Mesenchymal stem cell (in vitro differentiated cells and primary cell): ENCODE measurements around the gene CDKL5.
A peak's percentile ranks its signal among the peaks of the same experiment; 100 is the strongest.

ENCODE experiments used
- DNase-seq: peaks from one replicate; pipeline ENCODE4 v3.0.0-alpha.2; 2013
- H2AFZ ChIP-seq: one replicate; pipeline ENCODE4 v1.6.1; 2013; ENCODE audit warnings: low read depth, mild to moderate bottlenecking, control low read depth, inconsistent platforms, low read length, moderate library complexity
- H2AK5ac ChIP-seq: 2 replicates; pipeline ENCODE4 v1.6.1; 2013; ENCODE audit warnings: low read length, moderate library complexity, mild to moderate bottlenecking, inconsistent platforms; ENCODE audit not compliant: severe bottlenecking
- H2BK120ac ChIP-seq: one replicate; pipeline ENCODE4 v1.6.1; 2013; ENCODE audit warnings: low read depth, mild to moderate bottlenecking, inconsistent platforms, low read length, moderate library complexity
- H2BK12ac ChIP-seq, 2 experiments: one replicate each; pipeline ENCODE4 v1.6.1; 2013; ENCODE audit warnings: inconsistent platforms in 2 of 2, low read length in 2 of 2, mild to moderate bottlenecking in 2 of 2, moderate library complexity in 2 of 2, control low read depth in 1 of 2
- H2BK15ac ChIP-seq: one replicate; pipeline ENCODE4 v1.6.1; 2013; ENCODE audit warnings: mild to moderate bottlenecking, low read depth, inconsistent platforms; ENCODE audit not compliant: poor library complexity, severe bottlenecking
- H2BK5ac ChIP-seq: 2 replicates; pipeline ENCODE4 v1.6.1; 2013; ENCODE audit warnings: low read depth, mild to moderate bottlenecking, low read length, control low read depth, inconsistent platforms; ENCODE audit not compliant: poor library complexity, severe bottlenecking
- H3K14ac ChIP-seq, 2 experiments: one replicate each; pipeline ENCODE4 v1.6.1; 2013; ENCODE audit warnings: inconsistent platforms in 2 of 2, low read length in 2 of 2, control low read depth in 1 of 2, mild to moderate bottlenecking in 1 of 2, moderate library complexity in 1 of 2
- H3K18ac ChIP-seq, 2 experiments: one replicate each; pipeline ENCODE4 v1.6.1; 2013; ENCODE audit warnings: inconsistent platforms in 2 of 2, low read length in 2 of 2, control low read depth in 1 of 2, low read depth in 1 of 2, mild to moderate bottlenecking in 1 of 2
- H3K23ac ChIP-seq, 2 experiments: one replicate each; pipeline ENCODE4 v1.6.1; 2013; ENCODE audit warnings: inconsistent platforms in 2 of 2, low read length in 2 of 2, mild to moderate bottlenecking in 2 of 2, moderate library complexity in 2 of 2, control low read depth in 1 of 2
- H3K27ac ChIP-seq: 2 replicates; pipeline ENCODE4 v1.5.1; 2013; ENCODE audit warnings: mild to moderate bottlenecking, moderate library complexity, low read length, control low read depth, inconsistent platforms; ENCODE audit not compliant: poor library complexity, severe bottlenecking
- H3K27me3 ChIP-seq, 2 experiments: 2 replicates each; pipeline versions ENCODE4 v1.6.1 to v1.7.0; 2013; ENCODE audit warnings: low read length in 2 of 2, mild to moderate bottlenecking in 2 of 2, moderate library complexity in 2 of 2, control low read depth in 1 of 2, inconsistent platforms in 1 of 2; ENCODE audit not compliant: control insufficient read depth in 1 of 2, insufficient read depth in 1 of 2
- H3K36me3 ChIP-seq, 2 experiments: 2 replicates each; pipeline versions ENCODE4 v1.6.1 to v1.7.0; 2013; ENCODE audit warnings: low read length in 2 of 2, control low read depth in 1 of 2, inconsistent platforms in 1 of 2, low read depth in 1 of 2, mild to moderate bottlenecking in 1 of 2; ENCODE audit not compliant: insufficient read depth in 2 of 2, control insufficient read depth in 1 of 2
- H3K4ac ChIP-seq, 2 experiments: one replicate each; pipeline ENCODE4 v1.6.1; 2013; ENCODE audit warnings: inconsistent platforms in 2 of 2, low read length in 2 of 2, mild to moderate bottlenecking in 2 of 2, moderate library complexity in 2 of 2, control low read depth in 1 of 2, low read depth in 1 of 2
- H3K4me1 ChIP-seq: 2 replicates; pipeline ENCODE4 v1.6.1; 2013; ENCODE audit warnings: low read depth, low read length, control low read depth; ENCODE audit not compliant: control insufficient read depth, insufficient read depth
- H3K4me2 ChIP-seq: 2 replicates; pipeline ENCODE4 v1.6.1; 2013; ENCODE audit warnings: low read length, mild to moderate bottlenecking, inconsistent platforms; ENCODE audit not compliant: poor library complexity, severe bottlenecking
- H3K4me3 ChIP-seq, 2 experiments: 2 replicates each; pipeline versions ENCODE4 v1.5.1 to v1.7.0; 2013; ENCODE audit warnings: low read length in 2 of 2, mild to moderate bottlenecking in 2 of 2, control low read depth in 1 of 2, low read depth in 1 of 2; ENCODE audit not compliant: insufficient read depth in 1 of 2
- H3K79me1 ChIP-seq: replicated peaks from 2 replicates; pipeline ENCODE4 v1.6.1; 2013; ENCODE audit warnings: mild to moderate bottlenecking, control low read depth, low read length, inconsistent platforms; ENCODE audit not compliant: poor library complexity, severe bottlenecking
- H3K9ac ChIP-seq: 2 replicates; pipeline ENCODE4 v1.7.0; 2013; ENCODE audit warnings: mild to moderate bottlenecking, low read length, moderate library complexity
- H3K9me3 ChIP-seq: 2 replicates; pipeline ENCODE4 v1.7.0; 2013; ENCODE audit warnings: mild to moderate bottlenecking, low read length; ENCODE audit not compliant: control insufficient read depth
- H4K8ac ChIP-seq: one replicate; pipeline ENCODE4 v1.6.1; 2013; ENCODE audit warnings: inconsistent platforms, mild to moderate bottlenecking, low read length, moderate library complexity
- H4K91ac ChIP-seq: one replicate; pipeline ENCODE4 v1.6.1; 2013; ENCODE audit warnings: mild to moderate bottlenecking, low read length, inconsistent platforms
- WGBS: methylation state at CpG from one replicate; pipeline ENCODE4 v1.1.7; 2013; ENCODE audit warnings: mixed read lengths; 5-methylcytosine and 5-hydroxymethylcytosine counted together

Gene CDKL5

DNA sequence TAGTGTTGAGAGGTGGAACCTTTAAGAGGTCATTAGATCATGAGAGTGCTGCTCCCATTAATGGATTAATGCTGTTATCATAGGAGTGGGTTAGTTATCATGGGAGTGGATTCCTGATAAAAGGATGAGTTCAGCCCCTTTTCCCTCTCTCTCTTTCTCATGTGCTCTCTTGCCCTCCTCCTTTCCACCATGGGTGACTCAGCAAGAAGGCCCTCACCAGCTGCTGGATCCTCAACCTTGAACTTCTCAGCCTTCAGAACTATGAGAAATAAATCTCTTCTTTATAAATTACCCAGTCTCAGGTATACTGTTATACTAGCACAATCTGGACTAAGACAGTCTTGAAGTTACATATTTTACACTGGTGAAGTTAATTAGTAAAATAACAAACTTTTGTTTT, 10.0 kb upstream of the CDKL5 start:
- Histone ChIP-seq H2BK12ac (no peak overlapping the region), H3K36me3 (no peaks in the 10 kb centered on the region), H3K4ac (no peak overlapping the region), H2BK5ac (no peak overlapping the region), H3K23ac (no peak overlapping the region), H2BK120ac (no peak overlapping the region), H4K91ac (no peak overlapping the region), H3K79me1 (no peaks in the 10 kb centered on the region), H2AFZ (no peak overlapping the region), H3K4me1 (no peaks in the 10 kb centered on the region), H3K9ac (no peak overlapping the region), H3K14ac (no peak overlapping the region), H3K9me3 (no peaks in the 10 kb centered on the region), H3K27ac (no peak overlapping the region), H2AK5ac (no peak overlapping the region), H3K18ac (no peak overlapping the region), H4K8ac (no peak overlapping the region), H3K27me3 (no peaks in the 10 kb centered on the region), H3K4me2 (no peak overlapping the region), H2BK15ac (no peak overlapping the region), H3K4me3 (no peak overlapping the region)
- DNase-seq: peak; percentile 26

DNA sequence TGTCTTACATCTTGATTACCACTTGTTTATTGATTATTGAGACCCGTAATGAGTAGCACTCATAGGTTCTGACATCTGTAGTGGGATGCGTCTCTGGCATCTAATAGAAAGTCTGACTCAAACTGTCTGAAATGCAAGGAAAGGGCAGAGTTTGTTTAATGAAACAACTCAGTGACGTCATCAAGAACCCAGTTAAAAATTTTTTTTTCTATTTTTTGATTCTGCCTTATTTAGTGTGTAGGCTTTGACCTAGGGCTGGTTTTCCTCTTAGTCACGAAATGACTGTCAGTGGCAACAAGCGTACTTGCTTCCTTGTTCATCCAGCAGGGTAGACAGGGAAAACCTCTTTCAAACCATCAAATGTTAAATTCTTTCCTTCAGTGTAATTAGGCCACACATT, 3.1 kb upstream of the CDKL5 start:
- H3K9ac ChIP-seq: no peak overlapping the region
- no peak overlapping the region for H2BK120ac ChIP-seq
- peaks cover 0 to 2% of the 10 kb centered on the region in 2 experiments for H3K27me3 ChIP-seq
- no peak overlapping the region for H2AK5ac ChIP-seq
- no peak overlapping the region for H3K4ac ChIP-seq
- H3K4me2 ChIP-seq: no peak overlapping the region
- H2BK15ac ChIP-seq: no peak overlapping the region
- H3K36me3 ChIP-seq: no peaks in the 10 kb centered on the region
- H2AFZ ChIP-seq: no peak overlapping the region
- H3K27ac ChIP-seq: peak overlapping the region; percentile 65
- H3K4me3 ChIP-seq: no peak overlapping the region
- DNase-seq: peak; percentile 88
- H2BK12ac ChIP-seq: no peak overlapping the region
- no peak overlapping the region for H2BK5ac ChIP-seq
- no peaks in the 10 kb centered on the region for H3K9me3 ChIP-seq
- no peak overlapping the region for H4K91ac ChIP-seq
- no peak overlapping the region for H4K8ac ChIP-seq
- no peaks in the 10 kb centered on the region for H3K79me1 ChIP-seq
- H3K18ac ChIP-seq: peak overlapping the region in 1 of 2 experiments; percentile 3
- H3K4me1 ChIP-seq: peaks cover 1% of the 10 kb centered on the region
- H3K23ac ChIP-seq: no peak overlapping the region
- WGBS: 17% methylated on average over 2 of the region's 5 CpGs
- no peak overlapping the region for H3K14ac ChIP-seq

DNA sequence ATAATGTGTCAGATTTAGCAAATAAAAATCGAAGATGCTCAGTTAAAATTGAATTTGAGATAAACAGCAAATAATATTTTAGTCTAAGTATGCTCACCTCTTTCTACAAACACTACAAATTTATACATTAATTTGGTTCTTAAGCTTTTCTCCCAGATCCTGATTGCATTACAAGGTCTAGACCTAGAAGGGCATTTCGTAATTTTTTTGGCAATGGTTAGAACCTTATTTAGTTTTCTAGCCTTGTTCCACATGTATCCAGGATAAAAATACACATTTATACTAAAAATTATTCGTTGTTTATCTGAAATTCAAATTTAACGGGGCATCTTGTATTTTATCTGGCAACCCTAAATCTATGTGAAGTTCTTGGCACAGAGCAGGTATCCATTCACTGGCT, 2.5 kb upstream of the CDKL5 start:
- Histone ChIP-seq H3K18ac (no peak overlapping the region), H3K4me2 (no peak overlapping the region), H3K4me3 (no peak overlapping the region), H2BK12ac (no peak overlapping the region), H4K8ac (no peak overlapping the region), H3K4me1 (peaks cover 1% of the 10 kb centered on the region), H2BK15ac (no peak overlapping the region), H3K27ac (peak overlapping the region; percentile 65), H3K23ac (no peak overlapping the region), H3K4ac (no peak overlapping the region), H3K27me3 (peaks cover 0 to 2% of the 10 kb centered on the region in 2 experiments), H3K14ac (no peak overlapping the region), H3K79me1 (no peaks in the 10 kb centered on the region), H2BK5ac (no peak overlapping the region), H2AFZ (no peak overlapping the region), H3K9me3 (no peaks in the 10 kb centered on the region), H3K9ac (no peak overlapping the region), H2AK5ac (no peak overlapping the region), H3K36me3 (no peaks in the 10 kb centered on the region), H2BK120ac (no peak overlapping the region), H4K91ac (no peak overlapping the region)
- 100% methylated on average over 1 of the region's 4 CpGs for WGBS
- no peak for DNase-seq

DNA sequence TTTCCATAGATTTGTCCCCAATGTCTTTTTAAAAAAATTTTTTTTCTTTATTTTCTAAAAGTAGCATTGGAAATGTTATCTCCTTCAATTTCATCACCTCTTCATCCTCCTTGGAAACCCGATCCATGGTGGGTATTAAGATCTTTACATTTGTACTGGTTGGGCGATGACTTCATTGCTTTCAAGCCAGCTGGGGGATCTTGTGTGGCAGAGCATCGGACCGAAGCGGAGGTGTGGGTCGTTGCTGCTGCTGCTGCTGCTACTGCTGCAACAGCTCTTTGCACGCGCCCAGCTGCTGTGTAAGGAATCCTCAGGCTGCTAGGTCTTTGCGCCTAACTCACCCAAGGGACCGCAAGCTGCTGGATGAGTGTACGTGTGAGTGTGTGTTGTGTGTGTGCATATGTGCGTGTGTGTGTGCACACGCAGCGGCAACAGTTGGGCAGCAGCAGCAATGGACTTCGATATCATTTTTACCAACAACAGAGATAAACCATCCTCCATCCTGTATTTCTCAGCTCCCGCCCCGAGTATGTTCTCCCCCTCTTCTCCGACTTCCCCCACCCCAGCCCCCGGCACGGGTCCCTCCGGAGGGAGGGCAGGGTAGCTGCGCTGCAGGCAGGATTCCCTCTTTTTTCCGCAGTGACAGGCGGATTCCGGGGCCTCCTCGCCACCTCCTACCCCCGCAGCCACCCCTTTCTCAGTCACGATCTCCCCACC, 768 bp upstream of the CDKL5 start:
- Histone ChIP-seq H4K91ac (no peak overlapping the region), H3K18ac (peak overlapping the region in 1 of 2 experiments; percentile 61), H3K79me1 (no peaks in the 10 kb centered on the region), H2BK5ac (no peak overlapping the region), H3K4me1 (peaks cover 1% of the 10 kb centered on the region), H3K9ac (peak overlapping the region; percentile 64), H2BK120ac (no peak overlapping the region), H3K4ac (no peak overlapping the region), H3K27me3 (peaks cover 0 to 2% of the 10 kb centered on the region in 2 experiments), H3K27ac (peak overlapping the region; percentile 73), H2BK12ac (no peak overlapping the region), H3K4me2 (peak overlapping the region; percentile 82), H3K4me3 (peak overlapping the region; percentile 67 to 85), H4K8ac (no peak overlapping the region), H2AFZ (peak overlapping the region; percentile 54), H3K36me3 (no peaks in the 10 kb centered on the region), H2BK15ac (no peak overlapping the region), H3K14ac (peak overlapping the region in 1 of 2 experiments; percentile 41), H3K23ac (no peak overlapping the region), H3K9me3 (no peaks in the 10 kb centered on the region), H2AK5ac (no peak overlapping the region)
- DNase-seq: peak; percentile 63
- 3% methylated on average over 16 of the region's 28 CpGs for WGBS
